ENCODE results near the gene GRIP2.

The GRIP2 gene

DNA sequence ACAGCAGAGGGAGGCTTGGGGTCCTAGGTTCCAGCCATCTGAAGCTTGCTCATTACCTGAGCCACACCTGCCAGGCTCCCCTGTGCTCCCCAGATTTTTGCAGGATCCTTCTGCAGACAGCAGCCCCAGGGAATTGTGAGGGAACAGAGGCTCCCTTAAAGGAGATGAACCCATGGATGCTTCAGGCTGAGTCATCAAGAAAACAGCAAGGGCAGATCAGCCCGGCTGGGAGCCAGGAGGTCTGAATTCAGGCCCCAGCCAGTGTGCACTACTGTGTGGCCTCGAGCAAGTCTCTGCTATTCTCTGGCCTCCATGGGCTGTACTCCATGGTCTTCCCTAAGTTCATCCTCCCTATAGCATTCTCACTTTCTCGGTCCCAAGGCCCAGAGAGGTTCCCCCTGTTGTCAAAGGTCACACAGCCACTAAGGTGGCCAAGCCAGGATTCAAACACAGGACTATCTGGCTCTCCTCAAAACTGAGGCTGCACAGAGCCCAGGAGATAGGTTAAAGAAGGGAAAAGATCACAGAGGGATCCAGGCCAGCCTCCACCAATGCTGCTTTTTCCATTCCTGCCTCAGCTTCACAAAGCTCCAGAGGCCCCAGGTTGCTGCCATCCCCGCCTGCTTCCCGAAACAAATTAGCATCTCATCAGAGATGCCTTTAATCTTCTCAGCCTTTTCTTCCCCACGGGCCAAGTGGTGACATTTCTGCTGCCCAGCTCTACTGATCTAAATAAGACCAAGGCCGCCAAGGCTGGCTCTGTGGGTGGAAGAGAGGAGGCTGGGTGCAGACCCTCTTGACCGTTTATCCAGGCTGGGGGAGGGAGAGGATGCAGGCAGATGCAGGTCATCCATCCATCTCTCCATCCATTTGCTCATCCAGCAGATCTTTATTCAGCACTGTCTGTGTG, 21.2 kb upstream of the GRIP2 start:
- DNase-seq, result no peak

DNA sequence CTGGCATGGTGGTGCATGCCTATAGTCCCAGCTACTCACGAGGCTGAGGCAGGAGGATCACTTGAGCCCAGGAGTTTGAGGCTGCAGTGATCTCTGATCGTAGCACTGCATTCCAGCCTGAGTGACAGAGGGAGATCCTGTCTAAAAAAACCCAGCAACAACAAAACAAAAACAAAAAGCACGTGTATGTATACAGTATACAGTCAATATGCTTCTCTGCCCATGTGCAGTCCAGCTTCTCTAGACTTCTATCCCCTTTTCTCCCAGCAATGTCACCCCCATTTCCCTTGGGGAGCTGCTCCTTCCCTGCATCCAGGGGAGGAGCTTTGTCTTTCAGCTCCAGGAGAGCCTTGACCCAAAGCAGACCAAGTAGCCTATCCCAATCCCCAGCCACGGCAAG, 20.0 kb upstream of the GRIP2 start:
- DNase-seq, result no peak

DNA sequence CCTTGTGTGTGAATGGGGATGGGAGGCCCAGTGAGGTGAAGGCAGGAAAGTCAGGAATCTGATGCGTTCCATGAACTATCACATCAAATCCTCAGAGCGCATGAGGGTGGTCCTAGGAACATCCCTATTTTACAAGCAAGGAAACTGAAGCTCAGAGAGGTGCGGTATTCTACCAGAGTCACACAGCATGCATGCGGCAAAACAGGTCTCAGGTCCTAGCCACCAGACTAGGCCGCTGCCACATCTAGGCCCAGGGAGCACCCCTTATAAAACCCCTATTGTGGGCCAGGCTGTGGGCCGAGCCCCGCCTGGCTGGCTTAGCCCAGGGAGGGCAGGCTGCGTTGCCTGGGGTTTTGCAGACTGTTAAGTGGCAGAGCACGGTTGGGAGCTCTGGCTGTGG, 17.9 kb upstream of the GRIP2 start:
- DNase-seq, result no peak

GRCh38 chr3:14555835-14556234, 15.7 kb upstream of the GRIP2 start:
- no peak for DNase-seq

GRCh38 chr3:14554715-14555114, 14.6 kb upstream of the GRIP2 start:
- DNase-seq, result no peak

GRCh38 chr3:14553871-14554270, 13.7 kb upstream of the GRIP2 start:
- no peak for DNase-seq

DNA sequence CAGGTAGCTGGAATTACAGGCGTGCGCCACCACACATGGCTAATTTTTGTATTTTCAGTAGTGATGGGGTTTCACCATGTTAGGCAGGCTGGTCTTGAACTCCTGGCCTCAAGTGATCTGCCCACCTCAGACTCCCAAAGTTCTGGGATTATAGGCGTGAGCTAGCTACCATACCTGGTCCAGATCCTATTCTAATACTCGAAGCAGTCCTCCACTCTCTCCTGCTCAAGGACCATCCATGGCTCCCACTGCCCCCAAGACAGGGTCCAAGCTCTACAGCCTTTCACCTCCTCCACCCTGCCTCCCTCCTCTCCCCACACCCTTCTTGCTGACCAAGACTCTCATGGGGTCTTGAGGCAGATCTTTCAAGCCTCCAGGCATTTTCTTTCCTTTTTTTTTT, 12.6 kb upstream of the GRIP2 start:
- no peak for DNase-seq

DNA sequence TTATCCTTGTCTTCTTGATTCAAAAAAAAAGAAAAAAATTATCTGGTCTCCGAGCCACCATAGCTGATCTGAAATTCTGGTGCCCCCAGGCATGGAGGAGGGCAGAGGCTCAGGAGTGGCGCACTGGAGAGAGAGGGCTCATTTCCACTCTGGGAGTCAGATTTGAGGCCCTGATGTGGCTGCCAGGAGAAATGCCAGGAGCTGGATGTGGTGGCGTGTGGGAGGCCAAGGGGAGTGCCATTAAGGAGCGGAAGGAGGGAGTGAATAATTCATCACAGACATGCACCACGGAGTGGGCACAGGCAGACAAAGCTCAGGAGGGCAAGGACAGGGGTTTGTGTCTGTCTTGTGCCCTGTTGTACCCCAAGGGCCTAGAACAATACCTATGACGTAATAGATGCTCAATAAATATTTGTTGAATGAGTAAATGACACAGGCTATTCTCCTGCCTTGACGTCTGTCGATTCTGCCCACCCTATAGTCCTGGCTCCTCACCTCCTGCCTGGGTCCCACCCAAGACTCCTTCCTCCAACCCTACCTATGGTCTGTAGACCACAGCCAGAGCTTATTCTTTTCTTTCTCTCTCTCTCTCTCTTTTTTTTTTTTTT, 12.0 kb upstream of the GRIP2 start:
- DNase-seq, result no peak

GRCh38 chr3:14550651-14551611, 10.8 kb upstream of the GRIP2 start:
- peak; percentile 65 for DNase-seq

GRCh38 chr3:14550181-14550580, 10.0 kb upstream of the GRIP2 start:
- no peak for DNase-seq

GRCh38 chr3:14549256-14549919, 9.2 kb upstream of the GRIP2 start:
- no peak for DNase-seq

DNA sequence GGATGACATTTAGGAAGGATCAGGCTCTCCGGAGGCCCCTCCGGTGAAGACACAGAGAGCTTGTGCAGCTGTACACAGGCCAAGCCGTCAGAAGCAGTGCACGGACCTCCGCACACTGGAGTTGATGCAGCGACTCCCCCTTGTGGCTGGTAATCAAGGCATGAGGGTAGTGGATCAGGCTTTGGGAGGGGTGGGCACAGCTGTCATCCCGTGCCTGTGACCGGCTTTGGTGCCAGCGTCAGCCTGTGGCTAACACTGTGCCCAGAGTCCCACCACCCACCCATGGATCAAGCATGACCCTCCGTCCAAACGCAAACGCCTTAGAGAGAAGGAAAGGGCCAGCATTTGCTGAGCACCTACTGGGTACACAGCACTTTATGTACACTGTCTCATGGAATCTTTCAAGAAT, 8.2 kb upstream of the GRIP2 start:
- peak; percentile 77 for DNase-seq

DNA sequence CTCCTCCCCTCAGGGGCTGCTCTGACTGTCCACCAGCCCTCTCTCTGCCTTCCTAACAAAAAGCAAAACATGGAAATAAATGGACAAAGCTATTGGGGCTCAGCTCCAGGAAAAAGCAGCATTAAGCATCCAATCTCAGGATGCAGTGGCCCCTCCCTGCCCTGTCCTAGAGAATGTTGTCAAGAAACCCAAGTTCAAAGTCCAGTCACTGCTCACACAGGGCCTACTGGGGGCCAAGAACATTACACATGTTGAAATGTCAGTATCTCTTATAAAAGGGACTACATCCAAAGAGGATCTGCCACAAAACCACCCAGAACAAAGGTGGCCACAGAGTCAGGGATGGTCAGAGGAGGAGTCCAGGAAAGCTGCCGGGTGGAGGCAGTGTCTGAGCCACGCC, 7.6 kb upstream of the GRIP2 start:
- no peak for DNase-seq

DNA sequence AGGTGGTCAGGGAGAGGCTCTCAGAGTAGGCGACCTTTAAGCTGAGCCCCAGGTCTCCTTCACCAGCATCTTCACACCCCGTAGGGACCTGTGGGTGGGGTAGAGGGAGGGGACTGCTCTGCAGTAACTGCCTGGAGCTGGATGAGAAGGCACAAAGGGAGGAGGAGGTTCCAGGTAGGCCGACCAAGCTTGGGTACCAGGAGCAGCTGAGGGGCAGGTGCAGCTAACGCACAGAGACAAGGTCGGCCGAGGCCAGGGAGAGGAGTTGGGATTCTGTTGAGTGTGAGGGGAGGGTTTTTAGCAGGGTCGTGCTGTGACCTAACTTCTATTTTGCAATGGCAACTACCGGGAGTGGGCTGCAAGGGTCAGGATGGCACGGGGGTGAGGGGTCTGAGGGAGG, 5.9 kb upstream of the GRIP2 start:
- DNase-seq, result no peak

- DNase-seq, result no peak
These were observed 5.1 kb upstream of the GRIP2 start for GRCh38 chr3:14545251-14545635.

DNA sequence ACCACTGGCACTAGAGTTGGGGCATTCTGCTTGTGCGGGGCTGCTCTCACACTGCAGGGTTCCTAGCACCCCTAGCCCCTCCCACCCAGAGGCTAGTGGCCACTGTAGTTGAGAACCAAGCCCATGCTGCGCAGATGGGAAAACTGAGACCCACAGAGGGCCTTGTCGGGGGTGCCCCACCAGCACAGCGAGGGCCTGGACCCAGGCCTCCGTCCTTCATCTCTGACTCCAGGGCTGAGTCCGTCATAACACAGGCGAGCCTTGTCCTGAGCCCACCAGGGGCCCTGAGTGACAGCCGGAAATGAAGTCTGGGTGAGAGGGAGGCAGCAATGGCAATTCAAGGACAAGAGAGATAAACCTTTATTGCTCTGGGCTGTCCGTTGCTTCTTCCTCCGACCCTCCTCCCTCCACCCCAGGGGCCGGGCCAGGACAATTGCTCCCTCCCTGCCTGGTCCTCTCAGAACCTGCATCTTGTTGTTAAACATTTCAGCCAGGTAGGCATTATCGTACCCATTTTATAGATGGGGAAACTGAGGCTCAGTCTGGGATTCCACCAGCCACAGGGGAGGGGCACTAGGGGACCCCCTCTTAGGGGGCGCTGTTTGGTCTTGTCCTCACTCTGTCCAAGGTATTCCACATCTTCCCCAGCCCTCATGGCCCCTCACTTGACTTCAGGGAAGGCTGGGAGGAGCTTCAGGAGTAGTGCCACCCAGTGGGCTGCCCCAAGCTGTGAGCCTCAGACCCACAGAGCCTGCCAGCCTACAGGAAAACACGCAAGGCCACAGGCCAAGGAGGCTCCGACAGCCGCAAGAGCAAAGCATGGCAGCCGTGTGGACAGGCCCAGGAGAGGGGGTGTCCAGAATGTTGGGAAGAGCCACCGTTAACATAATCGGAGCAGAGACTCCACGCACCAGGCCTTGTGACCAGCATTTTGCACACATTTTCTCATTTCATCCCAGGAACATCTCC, 4.4 kb upstream of the GRIP2 start:
- no peak for DNase-seq

- no peak for DNase-seq
These were observed 3.3 kb upstream of the GRIP2 start for GRCh38 chr3:14543446-14543845.

- no peak for DNase-seq
These were observed 2.5 kb upstream of the GRIP2 start for GRCh38 chr3:14542656-14543055.

- no peak for DNase-seq
These were observed 1.5 kb upstream of the GRIP2 start for GRCh38 chr3:14541646-14542045.

- no peak for DNase-seq
These were observed 761 bp upstream of the GRIP2 start for GRCh38 chr3:14540821-14541385.

DNA sequence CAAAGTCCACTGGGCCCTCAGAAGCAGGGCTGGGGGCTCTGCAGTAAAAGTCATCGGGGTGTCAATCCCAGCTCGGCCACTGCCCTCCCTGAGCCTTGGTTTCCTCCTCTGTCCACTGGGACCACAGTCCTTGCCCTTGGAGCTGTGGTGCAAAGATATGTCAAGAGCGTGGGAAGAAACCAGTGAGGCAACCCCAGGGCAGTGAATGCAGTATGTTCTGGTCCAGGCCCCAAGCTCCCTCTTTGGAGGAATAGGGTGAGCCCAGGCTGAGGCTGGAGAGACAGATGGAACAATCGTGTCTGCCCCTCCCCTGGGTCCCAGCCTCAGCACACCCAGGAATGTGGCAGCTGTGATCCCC, 779 bp downstream of the GRIP2 start:
- no peak for DNase-seq

All from retina (tissue), 1 donor.